OCI-M1 (cell line): ENCODE results near the gene NPSR1.
"Not testable (repeated sequence)": the region's sequence is repeated elsewhere in the genome, so short reads cannot be mapped to it uniquely, and the experiment has no call there.

Experiments
- DNase-seq: peaks from one replicate; lab custom pipeline; 2025; lab: John Stamatoyannopoulos, UW

The NPSR1 gene

GRCh38 chr7:34757570-34758110 is 99.6 kb downstream of the NPSR1 start:
- no peak for DNase-seq

- no peak for DNase-seq
Observed at GRCh38 chr7:34758111-34758601, 100.1 kb downstream of the NPSR1 start.

- peak; percentile 46 for DNase-seq
Observed at GRCh38 chr7:34759477-34760125, 101.6 kb downstream of the NPSR1 start.

GRCh38 chr7:34760271-34760670 is 102.3 kb downstream of the NPSR1 start:
- no peak for DNase-seq

- DNase-seq: no peak
Observed at GRCh38 chr7:34761206-34761605, 103.2 kb downstream of the NPSR1 start.

GRCh38 chr7:34761627-34762026 is 103.6 kb downstream of the NPSR1 start:
- DNase-seq: no peak

- no peak for DNase-seq
Observed at GRCh38 chr7:34762764-34763163, 104.7 kb downstream of the NPSR1 start.

- no peak for DNase-seq
Observed at GRCh38 chr7:34772296-34772938, 114.4 kb downstream of the NPSR1 start.

GRCh38 chr7:34776748-34777358 is 118.8 kb downstream of the NPSR1 start:
- DNase-seq: no peak

- DNase-seq: no peak
Observed at GRCh38 chr7:34780546-34780945, 122.5 kb downstream of the NPSR1 start.

- DNase-seq: no peak
Observed at GRCh38 chr7:34787586-34787985, 129.6 kb downstream of the NPSR1 start.

- no peak for DNase-seq
Observed at GRCh38 chr7:34806831-34807230, 148.8 kb downstream of the NPSR1 start.

GRCh38 chr7:34807548-34808340 is 149.7 kb downstream of the NPSR1 start:
- DNase-seq: no peak

- not testable (repeated sequence) for DNase-seq
Observed at GRCh38 chr7:34814203-34814842, 156.3 kb downstream of the NPSR1 start.

GRCh38 chr7:34821932-34822558 is 164.0 kb downstream of the NPSR1 start:
- DNase-seq: no peak

GRCh38 chr7:34823650-34824258 is 165.7 kb downstream of the NPSR1 start:
- DNase-seq: peak; percentile 68

GRCh38 chr7:34825221-34825620 is 167.2 kb downstream of the NPSR1 start:
- DNase-seq: no peak

- DNase-seq: no peak
Observed at GRCh38 chr7:34830390-34830789, 172.4 kb downstream of the NPSR1 start.

GRCh38 chr7:34831436-34831835 is 173.4 kb downstream of the NPSR1 start:
- no peak for DNase-seq

GRCh38 chr7:34832020-34832419 is 174.0 kb downstream of the NPSR1 start:
- no peak for DNase-seq
